ENCODE measurements around the gene FASTK.
"Not testable (repeated sequence)": the region's sequence is repeated elsewhere in the genome, so short reads cannot be mapped to it uniquely, and the experiment has no call there.

FASTK gene

GRCh38 chr7:151046603-151047573, 33.7 kb downstream of the FASTK start:
- FAIRE-seq = no peak

- no peak for FAIRE-seq
Measured at GRCh38 chr7:151045967-151046366, 34.6 kb downstream of the FASTK start.

GRCh38 chr7:151045262-151045661, 35.3 kb downstream of the FASTK start:
- no peak for FAIRE-seq

GRCh38 chr7:151043959-151044358, 36.6 kb downstream of the FASTK start:
- no peak for FAIRE-seq

- FAIRE-seq = not testable (repeated sequence)
Measured at GRCh38 chr7:151043449-151043848, 37.2 kb downstream of the FASTK start.

- FAIRE-seq = no peak
Measured at GRCh38 chr7:151040616-151041375, 39.8 kb downstream of the FASTK start.

GRCh38 chr7:151039850-151040548, 40.6 kb downstream of the FASTK start:
- no peak for FAIRE-seq

- no peak for FAIRE-seq
Measured at GRCh38 chr7:151038951-151039849, 41.4 kb downstream of the FASTK start.

- no peak for FAIRE-seq
Measured at GRCh38 chr7:151035902-151036301, 44.7 kb downstream of the FASTK start.

- no peak for FAIRE-seq
Measured at GRCh38 chr7:151035026-151035717, 45.4 kb downstream of the FASTK start.

- FAIRE-seq = no peak
Measured at GRCh38 chr7:151034312-151035025, 46.1 kb downstream of the FASTK start.

- no peak for FAIRE-seq
Measured at GRCh38 chr7:151033864-151034249, 46.8 kb downstream of the FASTK start.

GRCh38 chr7:151032936-151033863, 47.4 kb downstream of the FASTK start:
- FAIRE-seq = no peak

GRCh38 chr7:151031011-151031410, 49.6 kb downstream of the FASTK start:
- no peak for FAIRE-seq

GRCh38 chr7:151028948-151029501, 51.6 kb downstream of the FASTK start:
- no peak for FAIRE-seq

GRCh38 chr7:151028131-151028947, 52.3 kb downstream of the FASTK start, which contains the start of gene ABCB8:
Gene ABCB8 (plus strand): TSS chr7:151028450. CDS start chr7:151028516, 66 bp downstream.
- peak; percentile 98 for FAIRE-seq

- not testable (repeated sequence) for FAIRE-seq
Measured at GRCh38 chr7:151027728-151028130, 52.9 kb downstream of the FASTK start.
